Measurements from ENCODE around the gene PTX4.

PTX4 gene

GRCh38 chr16:1458336-1458976 is 30.3 kb downstream of the PTX4 start:
- H3K9ac ChIP-seq (ENCODE audit: low read depth, low read length) = no peak overlapping the region
- H3K36me3 ChIP-seq (ENCODE audit: insufficient read depth, low read length) = peaks cover 75% of the 10 kb centered on the region
- no peak for TF ChIP-seq EZH2 (IDR thresholded peaks at IDR 0.05; ENCODE audit: borderline replicate concordance, low read depth, low read length, severe bottlenecking)
- TF ChIP-seq, protein P1, sequence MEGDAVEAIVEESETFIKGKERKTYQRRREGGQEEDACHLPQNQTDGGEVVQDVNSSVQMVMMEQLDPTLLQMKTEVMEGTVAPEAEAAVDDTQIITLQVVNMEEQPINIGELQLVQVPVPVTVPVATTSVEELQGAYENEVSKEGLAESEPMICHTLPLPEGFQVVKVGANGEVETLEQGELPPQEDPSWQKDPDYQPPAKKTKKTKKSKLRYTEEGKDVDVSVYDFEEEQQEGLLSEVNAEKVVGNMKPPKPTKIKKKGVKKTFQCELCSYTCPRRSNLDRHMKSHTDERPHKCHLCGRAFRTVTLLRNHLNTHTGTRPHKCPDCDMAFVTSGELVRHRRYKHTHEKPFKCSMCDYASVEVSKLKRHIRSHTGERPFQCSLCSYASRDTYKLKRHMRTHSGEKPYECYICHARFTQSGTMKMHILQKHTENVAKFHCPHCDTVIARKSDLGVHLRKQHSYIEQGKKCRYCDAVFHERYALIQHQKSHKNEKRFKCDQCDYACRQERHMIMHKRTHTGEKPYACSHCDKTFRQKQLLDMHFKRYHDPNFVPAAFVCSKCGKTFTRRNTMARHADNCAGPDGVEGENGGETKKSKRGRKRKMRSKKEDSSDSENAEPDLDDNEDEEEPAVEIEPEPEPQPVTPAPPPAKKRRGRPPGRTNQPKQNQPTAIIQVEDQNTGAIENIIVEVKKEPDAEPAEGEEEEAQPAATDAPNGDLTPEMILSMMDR (IDR thresholded peaks at IDR 0.05; ENCODE audit: borderline replicate concordance, extremely low read depth, low read length, poor library complexity, severe bottlenecking) = no peak
- peaks cover 5% of the 10 kb centered on the region for H4K20me1 ChIP-seq (ENCODE audit: insufficient read depth, low read length)
- DNase-seq (no peak), ATAC-seq (ENCODE audit: insufficient read depth, low read depth) (no peak)
- H3K4me1 ChIP-seq (ENCODE audit: insufficient read depth, low read length) = no peaks in the 10 kb centered on the region
- H2AFZ ChIP-seq (ENCODE audit: low read depth, low read length) = no peak overlapping the region
- H3K4me2 ChIP-seq (ENCODE audit: insufficient read depth, low read length) = no peak overlapping the region
- no peaks in the 10 kb centered on the region for H3K27me3 ChIP-seq (ENCODE audit: insufficient read depth, low read length, poor library complexity)
- H3K4me3 ChIP-seq (ENCODE audit: low read depth in 1 of 2, low read length in 2 of 2) = no peak overlapping the region
- no peaks in the 10 kb centered on the region for H3K9me3 ChIP-seq (ENCODE audit: insufficient read depth, low read length, severe bottlenecking)
- H3K27ac ChIP-seq (ENCODE audit: low read length) = no peak overlapping the region
- H3K79me2 ChIP-seq (ENCODE audit: insufficient read depth, low read length) = peaks cover 5% of the 10 kb centered on the region; the same call in 1 of the 2 replicates

- Histone ChIP-seq H3K36me3 (ENCODE audit: insufficient read depth, low read length) (peaks cover 76% of the 10 kb centered on the region), H3K4me2 (ENCODE audit: insufficient read depth, low read length) (no peak overlapping the region), H3K9ac (ENCODE audit: low read depth, low read length) (no peak overlapping the region), H2AFZ (ENCODE audit: low read depth, low read length) (no peak overlapping the region), H3K27ac (ENCODE audit: low read length) (no peak overlapping the region), H3K4me1 (ENCODE audit: insufficient read depth, low read length) (no peaks in the 10 kb centered on the region), H3K9me3 (ENCODE audit: insufficient read depth, low read length, severe bottlenecking) (no peaks in the 10 kb centered on the region), H4K20me1 (ENCODE audit: insufficient read depth, low read length) (peaks cover 5% of the 10 kb centered on the region), H3K79me2 (ENCODE audit: insufficient read depth, low read length) (peaks cover under 1% of the 10 kb centered on the region; the same call in 1 of the 2 replicates), H3K4me3 (ENCODE audit: low read depth in 1 of 2, low read length in 2 of 2) (no peak overlapping the region), H3K27me3 (ENCODE audit: insufficient read depth, low read length, poor library complexity) (no peaks in the 10 kb centered on the region)
- ATAC-seq (ENCODE audit: insufficient read depth, low read depth) (no peak), DNase-seq (no peak)
- TF ChIP-seq, protein P1 (IDR thresholded peaks at IDR 0.05; ENCODE audit: borderline replicate concordance, extremely low read depth, low read length, poor library complexity, severe bottlenecking) = no peak
- TF ChIP-seq EZH2 (IDR thresholded peaks at IDR 0.05; ENCODE audit: borderline replicate concordance, low read depth, low read length, severe bottlenecking) = no peak
Measured at GRCh38 chr16:1457489-1458245, 31.1 kb downstream of the PTX4 start.

- Histone ChIP-seq H3K27me3 (ENCODE audit: insufficient read depth, low read length, poor library complexity) (no peaks in the 10 kb centered on the region), H3K9ac (ENCODE audit: low read depth, low read length) (no peak overlapping the region), H3K4me2 (ENCODE audit: insufficient read depth, low read length) (no peak overlapping the region), H3K79me2 (ENCODE audit: insufficient read depth, low read length) (no peaks in the 10 kb centered on the region), H4K20me1 (ENCODE audit: insufficient read depth, low read length) (peaks cover 5% of the 10 kb centered on the region), H2AFZ (ENCODE audit: low read depth, low read length) (no peak overlapping the region), H3K27ac (ENCODE audit: low read length) (no peak overlapping the region), H3K36me3 (ENCODE audit: insufficient read depth, low read length) (peaks cover 81% of the 10 kb centered on the region), H3K4me1 (ENCODE audit: insufficient read depth, low read length) (no peaks in the 10 kb centered on the region), H3K9me3 (ENCODE audit: insufficient read depth, low read length, severe bottlenecking) (no peaks in the 10 kb centered on the region), H3K4me3 (ENCODE audit: low read depth in 1 of 2, low read length in 2 of 2) (no peak overlapping the region)
- DNase-seq = no peak
- no peak for ATAC-seq (ENCODE audit: insufficient read depth, low read depth)
- TF ChIP-seq, protein P1 (IDR thresholded peaks at IDR 0.05; ENCODE audit: borderline replicate concordance, extremely low read depth, low read length, poor library complexity, severe bottlenecking) = no peak
- no peak for TF ChIP-seq EZH2 (IDR thresholded peaks at IDR 0.05; ENCODE audit: borderline replicate concordance, low read depth, low read length, severe bottlenecking)
Measured at GRCh38 chr16:1456951-1457350, 31.8 kb downstream of the PTX4 start.

Measured in DND-41 (cell line).